K562 (cell line): ENCODE data around the gene ZBTB20. TPM values are rescaled to one million over a fixed set of nuclear protein-coding genes. Genes with fewer than 3 reads are reported as not detected.

ENCODE experiments used
- ATAC-seq: fragments of 200-7000 bp; cut with Tn5 transposase; 3 replicates; pipeline ENCODE4 v1.9.1; 2020; ENCODE audit warnings: moderate library complexity
- BruUV-seq: library from RNA; stranded (reverse); fragments of 400-500 nt; replicated peaks from 2 replicates; lab custom pipeline; 2021; lab: Mats Ljungman, UMichigan
- CTCF ChIA-PET: fragments of 300-600 bp; formaldehyde crosslinking; extraction: SDS; loops from one replicate; lab custom pipeline; 2021; ENCODE audit warnings: low intra/inter-chr PET ratio; lab: Yijun Ruan, JAX
- POLR2A ChIA-PET: fragments of 300-600, 350-650 bp; sonication (Branson Sonifier 250); formaldehyde crosslinking; extraction: SDS; loops from one replicate; lab custom pipeline; 2021; ENCODE audit warnings: antibody characterized with exemption, inconsistent platforms; lab: Yijun Ruan, JAX
- DNase-seq, 4 experiments: peaks; one replicate each; pipeline versions ENCODE4 v3.0.0 to v3.0.0-alpha.2; 2011 to 2018; ENCODE audit warnings: low spot score in 3 of 4, mixed read lengths in 3 of 4; ENCODE audit errors: extremely low read depth in 1 of 4
- FAIRE-seq: peaks from 2 replicates; lab custom pipeline; 2011; peaks lifted over from hg19 to GRCh38; lab: Jason Lieb, UNC
- H2AFZ ChIP-seq: 2 replicates; pipeline ENCODE4 v1.6.0; 2011; ENCODE audit warnings: low read depth, low read length, control low read depth, inconsistent platforms
- H3K27ac ChIP-seq: fragments of 200-600 bp; 3 replicates; pipeline ENCODE4 v1.8.0; 2011; ENCODE audit warnings: low read depth, mild to moderate bottlenecking, control low read depth, inconsistent platforms, low read length, moderate library complexity, mixed read lengths; ENCODE audit errors: extremely low read depth
- H3K27me3 ChIP-seq, 2 experiments: fragments of 300-600 bp in 1 of 2; 2 replicates in 1 of 2; 3 replicates in 1 of 2; pipeline versions ENCODE4 v1.6.0 to v1.8.0; 2011; ENCODE audit warnings: inconsistent platforms in 2 of 2, low read length in 2 of 2, mild to moderate bottlenecking in 1 of 2, mixed read lengths in 1 of 2, moderate library complexity in 1 of 2; ENCODE audit not compliant: control insufficient read depth in 2 of 2, insufficient read depth in 2 of 2
- H3K36me3 ChIP-seq: fragments of 300-600 bp; 3 replicates; pipeline ENCODE4 v1.8.0; 2011; ENCODE audit warnings: mild to moderate bottlenecking, low read length, inconsistent platforms; ENCODE audit not compliant: control insufficient read depth, insufficient read depth
- H3K4me1 ChIP-seq, 2 experiments: fragments of 200-600 bp in 1 of 2; replicated peaks in 1 of 2; 2 replicates in 1 of 2; 3 replicates in 1 of 2; pipeline versions ENCODE4 v1.5.1 to v1.8.0; 2011; ENCODE audit warnings: inconsistent platforms in 2 of 2, low read length in 2 of 2, mild to moderate bottlenecking in 1 of 2, mixed read lengths in 1 of 2, moderate library complexity in 1 of 2; ENCODE audit not compliant: control insufficient read depth in 2 of 2, insufficient read depth in 2 of 2
- H3K4me2 ChIP-seq: 2 replicates; pipeline ENCODE4 v1.6.1; 2011; ENCODE audit warnings: low read length, control low read depth, inconsistent platforms, mixed read lengths; ENCODE audit not compliant: insufficient read depth
- H3K4me3 ChIP-seq: fragments of 200-600 bp; sonication (generic), shearing (Covaris generic); 2 replicates; pipeline ENCODE4 v1.5.1; 2016; ENCODE audit warnings: control low read depth, inconsistent platforms
- H3K79me2 ChIP-seq: fragments of 200-600 bp; 3 replicates; pipeline ENCODE4 v1.8.0; 2011; ENCODE audit warnings: low read length, inconsistent platforms; ENCODE audit not compliant: control insufficient read depth, insufficient read depth
- H3K9ac ChIP-seq, 2 experiments: 2 replicates each; pipeline versions ENCODE4 v1.6.0 to v1.6.1; 2011; ENCODE audit warnings: low read depth in 2 of 2, low read length in 2 of 2, control low read depth in 1 of 2, inconsistent platforms in 1 of 2, mild to moderate bottlenecking in 1 of 2, mixed read lengths in 1 of 2; ENCODE audit not compliant: insufficient read depth in 1 of 2
- H3K9me1 ChIP-seq: one replicate; pipeline ENCODE4 v1.6.0; 2011; ENCODE audit warnings: inconsistent platforms, mild to moderate bottlenecking, low read length, moderate library complexity; ENCODE audit not compliant: control insufficient read depth, insufficient read depth
- H3K9me3 ChIP-seq: replicated peaks from 2 replicates; pipeline ENCODE4 v1.5.1; 2011; ENCODE audit warnings: low read depth, low read length, inconsistent platforms; ENCODE audit not compliant: control insufficient read depth, insufficient read depth
- H4K20me1 ChIP-seq: replicated peaks from 2 replicates; pipeline ENCODE4 v1.6.1; 2011; ENCODE audit warnings: low read length, inconsistent platforms, mixed read lengths; ENCODE audit not compliant: control insufficient read depth, insufficient read depth
- ATF1 ChIP-seq, 2 experiments: fragments of 450-650 bp in 1 of 2; IDR thresholded peaks; 2 replicates each; pipeline ENCODE4 v1.6.1; 2016; ENCODE audit warnings: missing compliant biosample characterization in 1 of 2, missing genetic modification characterization in 1 of 2
- FOXK2 ChIP-seq, 2 experiments: fragments of 450-650 bp; IDR thresholded peaks in 1 of 2; conservative IDR thresholded peaks in 1 of 2; 2 replicates each; pipeline ENCODE4 v1.6.1; 2016; ENCODE audit warnings: low read depth in 2 of 2, mild to moderate bottlenecking in 1 of 2
- KAT8 ChIP-seq: fragments of 450-650 bp; IDR thresholded peaks from 2 replicates; pipeline ENCODE4 v1.6.1; 2016; ENCODE audit warnings: low read depth, mild to moderate bottlenecking
- YY1 ChIP-seq, 3 experiments: IDR thresholded peaks; 2 replicates each; pipeline ENCODE4 v1.6.1; 2011; ENCODE audit warnings: low read length in 2 of 3, mild to moderate bottlenecking in 2 of 3, moderate library complexity in 2 of 3, borderline replicate concordance in 1 of 3, control low read depth in 1 of 3, low read depth in 1 of 3; ENCODE audit not compliant: insufficient read depth in 3 of 3, insufficient replicate concordance in 2 of 3, control insufficient read depth in 1 of 3, insufficient read length in 1 of 3; ENCODE audit errors: extremely low read depth in 1 of 3
- WGBS: fragments of 100-300 bp; shearing (Covaris generic); methylation state at CpG from one replicate; pipeline ENCODE4 v1.1.6; 2016; ENCODE audit warnings: low coverage, mixed read lengths; ENCODE audit not compliant: insufficient coverage; ENCODE audit errors: missing lambda C conversion rate; 5-methylcytosine and 5-hydroxymethylcytosine counted together
- in situ Hi-C: fragments of 300-500 bp; cut with MboI; formaldehyde crosslinking; loops from 4 replicates; pipeline ENCODE4 v1.15.0; 2018; ENCODE audit warnings: inconsistent platforms, mixed read lengths
- intact Hi-C: fragments of 100-400 bp; cut with micrococcal nuclease; formaldehyde crosslinking; loops from 2 replicates; pipeline ENCODE4 v1.14.2; 2022
- polyA plus RNA-seq, 8 experiments: library from polyadenylated mRNA; depleted of rRNA in 4 of 8; stranded (reverse) in 5 of 8; unstranded in 3 of 8; fragments of >200 nt; fragmentation: Nextera tagmentation in 2 of 8; fragmentation: Illumina TruSeq in 1 of 8; extraction: Ambion mirVana in 2 of 8; extraction: Trizol in 1 of 8; gene quantifications; 2 replicates each; pipeline versions ENCODE4 v1.2.1 to v1.2.3, GENCODE V29; 2011 to 2014; ENCODE audit warnings: inconsistent platforms in 1 of 8, missing spikeins in 1 of 8
- total RNA-seq, 7 experiments: library from RNA; depleted of rRNA in 6 of 7; stranded (reverse); fragments of >200 nt in 6 of 7; fragmentation: Illumina TruSeq in 2 of 7; extraction: Trizol in 2 of 7; gene quantifications; 2 replicates each; pipeline versions ENCODE4 v1.2.1 to v1.2.3, GENCODE V29; 2011 to 2021; ENCODE audit warnings: low replicate concordance in 1 of 7

The ZBTB20 gene
- total and polyA plus RNA-seq, 9 of the 15 experiments (the other 6 are each of a cell fraction or from before 2014, with no cell fraction given), result 0.17 to 1.7 (median 0.45) TPM

DNA sequence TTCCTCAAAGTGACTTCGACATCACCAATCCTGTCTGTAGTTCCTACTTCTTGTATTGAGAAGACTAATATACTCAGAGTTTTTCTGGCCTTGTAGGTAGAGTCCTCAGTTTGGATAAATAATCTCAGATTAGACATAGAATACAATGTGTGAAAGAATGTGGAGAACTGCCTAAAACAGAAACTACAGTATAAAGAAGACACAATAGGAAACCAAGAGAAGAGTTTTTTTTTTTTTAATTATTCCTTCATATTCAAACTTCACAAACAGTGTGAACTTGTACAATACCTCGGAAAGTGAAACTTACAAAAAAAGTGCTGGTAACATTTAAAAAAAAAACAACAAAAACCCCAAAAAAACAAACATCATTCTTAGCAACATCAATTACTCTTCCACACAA, 832.8 kb downstream of the ZBTB20 start:
- Histone ChIP-seq H3K9me3 (no peaks in the 10 kb centered on the region), H3K36me3 (no peaks in the 10 kb centered on the region), H3K9ac (no peak overlapping the region), H3K4me3 (no peak overlapping the region), H3K9me1 (no peaks in the 10 kb centered on the region), H3K4me2 (no peak overlapping the region), H2AFZ (no peak overlapping the region), H3K27me3 (no peaks in the 10 kb centered on the region), H3K4me1 (no peaks in the 10 kb centered on the region), H3K27ac (no peak overlapping the region), H3K79me2 (no peaks in the 10 kb centered on the region), H4K20me1 (no peaks in the 10 kb centered on the region)
- no TSS peak for BruUV-seq
- 0% methylated on average over 2 of the region's 2 CpGs for WGBS
- ChIA-PET POLR2A (no interaction called here), CTCF (no interaction called here)
- FAIRE-seq (no peak), ATAC-seq (no peak), DNase-seq (no peak)
- TF ChIP-seq ATF1 (CRISPR knock-in tag; IDR thresholded peaks at IDR 0.05), result no peak
- no peak for TF ChIP-seq ATF1 (tag; IDR thresholded peaks at IDR 0.05)
- TF ChIP-seq KAT8, result no peak
- no peak for TF ChIP-seq FOXK2 (conservative IDR thresholded peaks at IDR 0.05 in 1 of 2, IDR thresholded peaks at IDR 0.05 in 1 of 2; ENCODE audit: low read depth in 2 of 2)
- intact Hi-C loops (no loop called here), in situ Hi-C loops (no loop called here)

- ChIA-PET CTCF (no interaction called here), POLR2A (no interaction called here)
- H2AFZ ChIP-seq, result no peak overlapping the region
- no peak for TF ChIP-seq YY1 (IDR thresholded peaks at IDR 0.05; ENCODE audit: borderline replicate concordance in 1 of 3, control insufficient read depth in 1 of 3, extremely low read depth in 1 of 3, insufficient read depth in 3 of 3, insufficient read length in 1 of 3, insufficient replicate concordance in 2 of 3, low read depth in 1 of 3, low read length in 2 of 3)
- WGBS, result 0% methylated on average over 2 of the region's 2 CpGs
- no peaks in the 10 kb centered on the region for H3K4me1 ChIP-seq
- H3K9ac ChIP-seq, result no peak overlapping the region
- DNase-seq, result no peak
- no peaks in the 10 kb centered on the region for H3K9me3 ChIP-seq
- no peak overlapping the region for H3K27ac ChIP-seq
- H3K4me2 ChIP-seq, result no peak overlapping the region
- ATAC-seq, result no peak
- in situ Hi-C loops, result no loop called here
- no peaks in the 10 kb centered on the region for H3K9me1 ChIP-seq
- no peaks in the 10 kb centered on the region for H3K36me3 ChIP-seq
- H3K4me3 ChIP-seq, result no peak overlapping the region
- no peaks in the 10 kb centered on the region for H4K20me1 ChIP-seq
- H3K27me3 ChIP-seq, result no peaks in the 10 kb centered on the region
- intact Hi-C loops, result no loop called here
- BruUV-seq, result no TSS peak
- FAIRE-seq, result no peak
- no peaks in the 10 kb centered on the region for H3K79me2 ChIP-seq
These were observed 833.7 kb downstream of the ZBTB20 start for GRCh38 chr3:114313426-114313825.
